ENCODE data around the gene GAGE12C.
"Not testable (repeated sequence)": the region's sequence is repeated elsewhere in the genome, so short reads cannot be mapped to it uniquely, and the experiment has no call there.

Gene GAGE12C, protein sequence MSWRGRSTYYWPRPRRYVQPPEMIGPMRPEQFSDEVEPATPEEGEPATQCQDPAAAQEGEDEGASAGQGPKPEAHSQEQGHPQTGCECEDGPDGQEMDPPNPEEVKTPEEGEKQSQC

DNA sequence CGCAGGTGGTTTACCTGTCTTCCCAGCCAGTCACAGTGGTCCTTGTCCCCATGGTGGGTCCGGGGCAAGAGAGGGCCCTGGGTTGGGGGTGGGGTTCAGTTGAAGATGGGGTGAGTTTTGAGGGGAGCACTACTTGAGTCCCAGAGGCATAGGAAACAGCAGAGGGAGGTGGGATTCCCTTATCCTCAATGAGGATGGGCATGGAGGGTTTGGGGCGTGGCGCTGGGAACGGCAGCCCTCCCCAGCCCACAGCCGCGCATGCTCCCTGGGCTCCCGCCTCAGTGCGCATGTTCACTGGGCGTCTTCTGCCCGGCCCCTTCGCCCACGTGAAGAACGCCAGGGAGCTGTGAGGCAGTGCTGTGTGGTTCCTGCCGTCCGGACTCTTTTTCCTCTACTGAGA is at the start of gene GAGE12C:
TSS of gene GAGE12C (plus strand) at position 301 of the 400 bp plus-strand sequence. CDS start 1,155 bp downstream, outside the sequence.
- DNase-seq = not testable (repeated sequence)

DNA sequence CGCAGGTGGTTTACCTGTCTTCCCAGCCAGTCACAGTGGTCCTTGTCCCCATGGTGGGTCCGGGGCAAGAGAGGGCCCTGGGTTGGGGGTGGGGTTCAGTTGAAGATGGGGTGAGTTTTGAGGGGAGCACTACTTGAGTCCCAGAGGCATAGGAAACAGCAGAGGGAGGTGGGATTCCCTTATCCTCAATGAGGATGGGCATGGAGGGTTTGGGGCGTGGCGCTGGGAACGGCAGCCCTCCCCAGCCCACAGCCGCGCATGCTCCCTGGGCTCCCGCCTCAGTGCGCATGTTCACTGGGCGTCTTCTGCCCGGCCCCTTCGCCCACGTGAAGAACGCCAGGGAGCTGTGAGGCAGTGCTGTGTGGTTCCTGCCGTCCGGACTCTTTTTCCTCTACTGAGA is 9.5 kb downstream of the GAGE12C start, which contains the start of gene GAGE12D:
TSS of gene GAGE12D (plus strand) at position 301 of the 400 bp plus-strand sequence. CDS start 1,155 bp downstream, outside the sequence.
- DNase-seq = not testable (repeated sequence)

DNA sequence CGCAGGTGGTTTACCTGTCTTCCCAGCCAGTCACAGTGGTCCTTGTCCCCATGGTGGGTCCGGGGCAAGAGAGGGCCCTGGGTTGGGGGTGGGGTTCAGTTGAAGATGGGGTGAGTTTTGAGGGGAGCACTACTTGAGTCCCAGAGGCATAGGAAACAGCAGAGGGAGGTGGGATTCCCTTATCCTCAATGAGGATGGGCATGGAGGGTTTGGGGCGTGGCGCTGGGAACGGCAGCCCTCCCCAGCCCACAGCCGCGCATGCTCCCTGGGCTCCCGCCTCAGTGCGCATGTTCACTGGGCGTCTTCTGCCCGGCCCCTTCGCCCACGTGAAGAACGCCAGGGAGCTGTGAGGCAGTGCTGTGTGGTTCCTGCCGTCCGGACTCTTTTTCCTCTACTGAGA is 19.0 kb downstream of the GAGE12C start, which contains the start of gene GAGE12E:
TSS of gene GAGE12E (plus strand) at position 301 of the 400 bp plus-strand sequence. CDS start 1,155 bp downstream, outside the sequence.
- not testable (repeated sequence) for DNase-seq

DNA sequence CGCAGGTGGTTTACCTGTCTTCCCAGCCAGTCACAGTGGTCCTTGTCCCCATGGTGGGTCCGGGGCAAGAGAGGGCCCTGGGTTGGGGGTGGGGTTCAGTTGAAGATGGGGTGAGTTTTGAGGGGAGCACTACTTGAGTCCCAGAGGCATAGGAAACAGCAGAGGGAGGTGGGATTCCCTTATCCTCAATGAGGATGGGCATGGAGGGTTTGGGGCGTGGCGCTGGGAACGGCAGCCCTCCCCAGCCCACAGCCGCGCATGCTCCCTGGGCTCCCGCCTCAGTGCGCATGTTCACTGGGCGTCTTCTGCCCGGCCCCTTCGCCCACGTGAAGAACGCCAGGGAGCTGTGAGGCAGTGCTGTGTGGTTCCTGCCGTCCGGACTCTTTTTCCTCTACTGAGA is 28.6 kb downstream of the GAGE12C start, which contains the start of gene GAGE12F:
TSS of gene GAGE12F (plus strand) at position 301 of the 400 bp plus-strand sequence. CDS start 1,155 bp downstream, outside the sequence.
- DNase-seq = not testable (repeated sequence)

DNA sequence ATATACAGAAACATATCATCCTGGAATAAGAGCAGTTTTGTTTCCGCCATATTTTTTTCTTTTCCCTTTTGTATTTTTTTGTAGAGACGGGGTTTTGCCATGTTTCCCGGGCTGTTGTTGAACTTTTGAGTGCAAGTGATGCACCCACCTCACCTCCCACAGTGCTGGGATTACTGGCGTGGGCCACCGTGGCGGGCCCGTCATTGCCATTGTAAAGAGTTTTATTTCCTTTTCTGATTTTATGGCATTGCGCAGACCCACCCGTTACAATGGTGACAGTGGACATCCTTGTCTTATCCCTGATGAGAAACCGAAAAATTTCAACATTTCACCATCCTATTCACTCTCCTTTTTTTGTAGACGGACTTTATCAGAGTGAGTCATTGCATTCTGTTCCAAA is 36.8 kb downstream of the GAGE12C start:
- DNase-seq = not testable (repeated sequence)

- not testable (repeated sequence) for DNase-seq
These were observed 37.2 kb downstream of the GAGE12C start for GRCh38 chrX:49569152-49569551.

DNA sequence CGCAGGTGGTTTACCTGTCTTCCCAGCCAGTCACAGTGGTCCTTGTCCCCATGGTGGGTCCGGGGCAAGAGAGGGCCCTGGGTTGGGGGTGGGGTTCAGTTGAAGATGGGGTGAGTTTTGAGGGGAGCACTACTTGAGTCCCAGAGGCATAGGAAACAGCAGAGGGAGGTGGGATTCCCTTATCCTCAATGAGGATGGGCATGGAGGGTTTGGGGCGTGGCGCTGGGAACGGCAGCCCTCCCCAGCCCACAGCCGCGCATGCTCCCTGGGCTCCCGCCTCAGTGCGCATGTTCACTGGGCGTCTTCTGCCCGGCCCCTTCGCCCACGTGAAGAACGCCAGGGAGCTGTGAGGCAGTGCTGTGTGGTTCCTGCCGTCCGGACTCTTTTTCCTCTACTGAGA is 38.1 kb downstream of the GAGE12C start, which contains the start of gene GAGE12G:
TSS of gene GAGE12G (plus strand) at position 301 of the 400 bp plus-strand sequence. CDS start 1,155 bp downstream, outside the sequence.
- not testable (repeated sequence) for DNase-seq

GRCh38 chrX:49579649-49580048 is 47.7 kb downstream of the GAGE12C start, which contains the start of gene GAGE12H:
Gene GAGE12H, plus strand, starts transcription at chrX:49579949. Its CDS starts 1,155 bp downstream, at chrX:49581104.
- DNase-seq = not testable (repeated sequence)

Measured in bone marrow (tissue), 2 donors.